ENCODE data around the gene CAPN1.
"Not testable (repeated sequence)": the region's sequence is repeated elsewhere in the genome, so short reads cannot be mapped to it uniquely, and the experiment has no call there.

The CAPN1 gene

DNA sequence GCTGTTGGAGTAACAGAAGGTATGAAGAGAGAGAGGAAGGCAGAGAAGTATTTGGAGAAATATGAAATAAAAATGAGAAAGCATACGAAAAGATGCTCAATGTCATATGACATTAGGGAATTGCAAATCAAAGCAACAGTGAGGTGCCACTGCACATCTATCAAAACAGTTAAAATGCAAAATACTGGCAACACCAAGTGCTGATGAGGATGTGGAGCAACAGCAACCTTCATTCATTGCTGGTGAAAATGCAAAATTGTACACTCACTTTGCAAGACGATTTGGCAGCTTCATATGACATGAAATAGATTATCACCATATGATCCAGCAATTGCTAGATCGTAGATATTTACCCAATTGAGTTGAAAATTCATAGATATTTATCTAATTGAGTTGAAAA lies 21.1 kb upstream of the CAPN1 start:
- DNase-seq = no peak

DNA sequence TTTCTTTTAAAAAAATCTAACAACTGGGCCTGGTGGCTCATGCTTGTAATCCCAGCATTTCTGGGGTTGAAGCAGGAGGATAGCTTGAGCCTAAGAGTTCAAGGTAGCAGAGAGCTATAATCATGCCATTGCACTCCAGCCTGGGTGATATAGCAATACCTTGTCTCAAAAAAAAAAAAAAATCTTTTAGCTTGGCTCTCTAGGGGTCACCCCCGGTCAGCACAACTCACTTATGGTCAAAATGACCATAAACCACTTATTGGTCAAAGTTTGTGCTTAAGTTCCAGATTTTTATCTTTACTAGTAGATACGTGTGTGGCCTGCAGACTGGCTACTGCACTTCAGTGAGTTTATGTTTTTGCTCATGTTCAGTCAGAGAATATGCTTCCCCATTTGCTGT lies 18.0 kb upstream of the CAPN1 start:
- no peak for DNase-seq

DNA sequence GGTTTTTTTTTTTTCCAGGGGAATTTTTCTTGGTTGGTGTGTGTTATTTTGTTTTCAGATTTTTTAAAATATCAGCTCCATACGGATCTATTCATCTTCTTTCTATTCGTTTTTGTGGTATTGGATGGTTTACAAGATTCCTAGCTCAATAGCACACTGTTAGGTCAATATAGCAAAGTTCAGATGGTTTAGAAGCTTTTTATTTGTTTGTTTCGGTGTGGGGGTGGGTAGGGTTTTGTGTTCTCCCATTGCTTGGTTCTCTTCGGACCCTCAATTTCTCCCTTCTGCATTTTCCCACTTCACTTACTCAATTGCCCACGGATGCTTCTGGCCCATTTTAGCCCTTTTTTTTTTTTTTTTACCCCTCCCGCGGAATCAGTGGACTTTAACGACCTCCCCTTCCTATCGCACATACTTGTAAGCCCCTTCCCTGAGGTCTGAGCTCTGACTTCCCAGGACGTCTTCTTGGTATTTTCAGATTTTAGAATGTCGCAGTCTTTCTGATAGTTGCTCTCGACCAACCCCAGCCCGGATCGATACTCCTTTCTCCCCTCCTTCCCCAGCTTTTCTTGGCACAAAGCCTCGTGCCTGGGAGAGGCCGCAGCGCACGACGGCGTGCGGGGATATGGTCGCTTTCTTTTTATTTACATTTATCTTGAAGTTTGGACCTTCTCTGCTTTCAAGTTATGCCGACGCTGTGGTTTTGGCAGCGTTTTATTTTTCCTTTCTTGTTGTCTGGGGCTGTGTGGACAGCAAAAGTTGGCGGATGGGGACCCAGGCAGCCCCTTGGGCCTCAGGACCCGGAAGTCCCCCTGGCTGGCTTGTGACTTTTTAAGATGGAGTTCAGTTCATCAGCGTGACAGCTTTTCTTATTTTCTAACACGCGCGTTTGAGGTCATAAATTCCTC lies 16.1 kb upstream of the CAPN1 start:
- no peak for DNase-seq

DNA sequence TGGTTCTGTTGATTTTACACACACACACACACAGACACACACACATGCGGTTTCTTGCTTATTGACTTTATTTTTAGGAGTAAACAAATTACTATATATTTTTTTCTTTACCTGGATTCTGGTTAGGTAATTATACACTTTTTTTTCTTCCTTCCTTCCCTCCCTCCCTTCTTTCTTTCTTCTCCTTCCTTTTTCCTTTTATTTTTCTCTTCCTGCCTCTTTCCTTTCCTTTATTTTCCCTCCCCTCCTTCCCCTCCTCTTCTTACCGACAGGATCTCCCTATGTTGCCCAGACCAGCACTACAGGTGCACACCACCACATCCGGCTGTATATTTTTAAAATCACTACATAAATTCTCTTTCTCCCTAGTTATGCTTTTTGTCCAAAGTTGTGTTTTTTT lies 14.8 kb upstream of the CAPN1 start:
- no peak for DNase-seq

DNA sequence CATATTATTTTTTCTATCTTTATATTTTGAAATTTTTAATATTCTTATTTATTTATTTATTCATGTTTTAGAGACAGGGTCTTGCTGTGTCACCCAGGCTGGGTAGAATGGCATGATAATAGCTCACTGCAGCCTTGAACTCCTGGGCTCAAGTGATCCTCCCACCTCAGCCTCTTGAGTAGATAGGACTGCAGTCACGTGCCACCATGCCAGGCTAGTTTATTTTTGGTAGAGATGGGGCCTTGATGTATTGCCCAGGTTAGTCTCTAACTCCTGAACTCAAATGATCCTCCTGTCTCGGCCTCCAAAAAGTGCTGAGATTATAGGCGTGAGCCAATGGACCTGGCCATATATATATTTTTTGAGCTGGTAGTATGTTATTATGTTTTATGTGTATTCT lies 14.1 kb upstream of the CAPN1 start:
- DNase-seq = no peak

DNA sequence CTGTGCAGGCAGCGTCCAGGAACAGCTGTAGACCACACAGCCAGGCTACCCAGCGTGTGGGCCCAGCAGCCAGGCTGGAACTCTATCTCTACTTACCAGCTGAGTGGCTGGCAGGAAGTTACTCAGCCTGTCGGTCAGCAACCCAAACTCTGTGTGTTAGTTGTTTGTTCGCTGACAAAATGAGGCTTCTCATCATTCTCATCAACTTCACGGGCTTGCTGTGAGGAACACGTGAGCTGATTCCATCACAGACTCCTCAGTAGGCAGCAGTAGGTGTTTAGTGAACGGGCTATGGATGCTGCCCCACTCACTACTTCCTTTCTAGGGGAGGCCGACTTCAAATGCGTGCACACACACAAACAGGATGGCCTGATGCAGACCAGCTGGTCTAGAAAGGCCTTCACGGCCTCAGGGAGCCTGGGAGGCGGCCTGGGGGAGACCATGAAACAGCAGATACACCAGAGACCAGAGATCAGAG lies 12.5 kb upstream of the CAPN1 start:
- no peak for DNase-seq

DNA sequence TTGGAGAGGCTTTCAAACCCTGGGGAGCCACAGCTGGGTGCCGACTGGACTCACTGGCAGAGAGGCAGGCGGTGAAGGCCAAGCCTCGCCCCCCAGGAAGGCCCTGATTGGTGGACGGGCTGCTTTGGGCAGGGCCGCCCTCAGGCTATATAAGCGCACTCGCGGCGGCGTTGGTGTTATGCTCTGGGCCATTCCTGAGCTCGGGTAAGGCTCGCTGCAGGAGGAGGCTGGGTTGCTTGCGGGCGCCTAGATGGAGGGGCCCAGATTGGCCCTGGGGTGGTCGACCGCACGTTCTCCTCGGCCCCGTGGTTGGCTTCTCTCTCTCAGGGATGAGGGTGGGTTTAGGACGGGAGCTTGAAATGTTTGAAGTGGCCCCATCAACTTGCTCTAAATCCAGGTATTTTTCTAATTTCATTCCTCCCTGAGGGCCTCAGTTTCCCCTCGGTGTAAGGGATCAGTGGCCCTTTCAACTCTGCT lies 11.6 kb upstream of the CAPN1 start, which contains the start of gene SPDYC:
TSS of gene SPDYC (plus strand) at position 176 of the 477 bp plus-strand sequence. CDS start 1,125 bp downstream, outside the sequence.
- no peak for DNase-seq

DNA sequence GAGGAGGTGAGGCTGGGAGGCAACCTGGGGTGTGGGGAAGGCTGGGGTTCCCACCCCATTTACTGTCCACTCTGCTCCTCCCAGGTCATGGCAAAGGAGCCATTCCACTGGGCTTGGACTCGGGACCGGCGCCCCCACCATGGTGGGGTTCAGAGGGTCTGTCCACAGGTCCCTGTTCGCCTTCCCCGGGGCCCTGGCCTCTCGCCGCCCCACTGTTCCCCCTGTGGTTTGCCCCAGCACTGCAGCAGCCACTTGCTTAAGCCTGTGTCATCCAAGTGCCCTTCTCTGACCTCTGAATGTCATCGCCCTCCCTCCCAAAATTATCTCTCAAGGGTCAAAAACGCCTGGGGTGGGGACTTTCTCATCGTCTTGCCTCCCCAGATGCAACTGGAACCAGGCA lies 9.1 kb upstream of the CAPN1 start:
- DNase-seq = no peak

DNA sequence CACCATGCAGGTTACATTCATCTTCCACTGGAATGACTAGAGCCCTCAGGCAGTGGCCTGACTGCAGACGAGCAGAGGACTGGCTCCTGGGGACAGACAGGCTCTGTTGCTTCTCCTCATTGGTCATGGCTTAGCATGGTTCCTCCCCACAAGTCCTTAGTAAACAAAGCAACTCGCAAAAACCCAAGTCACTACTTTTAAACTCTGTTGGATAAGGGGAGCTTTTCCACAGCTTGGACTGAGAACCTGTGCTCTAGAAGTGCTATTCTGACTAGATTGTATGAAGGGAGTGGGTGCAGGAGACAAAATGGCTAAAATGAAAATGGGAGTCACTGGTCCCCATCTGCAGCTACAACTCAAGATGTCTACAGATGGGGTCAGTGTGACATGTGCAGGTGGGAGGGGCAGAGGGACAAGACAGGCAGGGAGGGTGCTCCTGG lies 7.1 kb upstream of the CAPN1 start:
- DNase-seq = not testable (repeated sequence)

DNA sequence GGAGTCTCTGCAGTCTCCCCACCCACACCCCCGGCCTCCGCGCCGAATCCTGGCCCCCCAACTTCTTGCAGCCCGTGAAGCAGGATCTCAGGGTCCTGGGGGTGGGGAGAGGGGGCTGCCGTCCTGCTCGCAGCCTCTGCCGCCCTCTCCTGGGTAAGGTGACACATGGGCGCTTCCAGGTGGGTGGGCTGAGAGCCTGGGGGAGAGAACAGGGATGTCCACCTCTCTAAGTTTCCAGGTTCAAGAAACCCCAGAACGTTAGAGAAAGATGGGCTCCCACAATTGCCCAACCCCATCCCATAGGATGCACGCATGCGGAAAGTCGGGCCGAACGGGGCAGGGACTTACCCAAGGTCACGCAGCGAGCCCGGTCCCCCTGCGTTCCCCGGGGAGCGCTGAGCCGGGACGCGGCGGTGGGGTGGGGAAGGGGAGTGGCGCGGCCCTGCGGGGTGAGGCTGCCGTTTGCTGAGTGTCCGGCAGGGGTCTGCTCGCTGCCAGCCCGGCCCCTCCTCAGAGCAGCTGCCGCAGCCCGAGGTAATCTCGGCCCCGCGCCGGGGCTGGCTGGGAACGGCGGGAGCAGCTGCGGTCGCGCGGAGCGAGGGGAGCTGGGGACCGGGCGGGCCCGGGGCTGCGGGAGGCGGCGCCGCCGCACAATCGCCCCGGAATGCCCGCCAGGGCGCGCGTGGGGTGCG lies 705 bp upstream of the CAPN1 start:
- DNase-seq = no peak

DNA sequence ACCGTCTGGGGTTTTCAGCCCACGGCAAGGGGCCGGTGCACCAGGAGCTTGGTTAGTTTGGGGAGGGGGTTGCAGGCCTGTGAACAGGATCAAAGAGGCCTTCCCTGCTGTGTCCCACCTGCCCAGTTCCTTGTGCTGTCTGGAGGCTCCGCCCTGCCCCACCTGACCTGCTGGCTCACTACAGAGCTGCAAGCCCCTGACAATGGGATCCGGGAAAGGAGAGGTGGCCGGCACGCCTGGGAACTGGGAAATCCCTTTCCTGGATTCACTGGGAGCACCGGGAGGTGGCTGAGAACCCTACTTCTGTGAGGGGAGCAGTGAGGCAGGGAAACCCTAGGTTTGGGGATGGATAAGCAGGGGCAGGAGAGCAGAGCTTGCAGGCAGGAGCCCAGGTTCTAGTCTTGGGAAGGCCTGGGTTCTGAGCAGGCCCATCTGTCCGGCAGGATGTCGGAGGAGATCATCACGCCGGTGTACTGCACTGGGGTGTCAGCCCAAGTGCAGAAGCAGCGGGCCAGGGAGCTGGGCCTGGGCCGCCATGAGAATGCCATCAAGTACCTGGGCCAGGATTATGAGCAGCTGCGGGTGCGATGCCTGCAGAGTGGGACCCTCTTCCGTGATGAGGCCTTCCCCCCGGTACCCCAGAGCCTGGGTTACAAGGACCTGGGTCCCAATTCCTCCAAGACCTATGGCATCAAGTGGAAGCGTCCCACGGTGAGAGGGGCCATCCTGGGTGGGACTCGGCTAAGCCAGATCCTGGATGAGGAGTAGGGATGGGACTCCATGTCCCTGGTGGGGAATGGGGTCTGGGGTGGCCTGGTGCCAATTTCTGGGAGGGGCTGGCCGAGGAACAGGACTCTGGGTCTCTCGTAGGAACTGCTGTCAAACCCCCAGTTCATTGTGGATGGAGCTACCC lies 786 bp downstream of the CAPN1 start:
- DNase-seq = peak; percentile 55

DNA sequence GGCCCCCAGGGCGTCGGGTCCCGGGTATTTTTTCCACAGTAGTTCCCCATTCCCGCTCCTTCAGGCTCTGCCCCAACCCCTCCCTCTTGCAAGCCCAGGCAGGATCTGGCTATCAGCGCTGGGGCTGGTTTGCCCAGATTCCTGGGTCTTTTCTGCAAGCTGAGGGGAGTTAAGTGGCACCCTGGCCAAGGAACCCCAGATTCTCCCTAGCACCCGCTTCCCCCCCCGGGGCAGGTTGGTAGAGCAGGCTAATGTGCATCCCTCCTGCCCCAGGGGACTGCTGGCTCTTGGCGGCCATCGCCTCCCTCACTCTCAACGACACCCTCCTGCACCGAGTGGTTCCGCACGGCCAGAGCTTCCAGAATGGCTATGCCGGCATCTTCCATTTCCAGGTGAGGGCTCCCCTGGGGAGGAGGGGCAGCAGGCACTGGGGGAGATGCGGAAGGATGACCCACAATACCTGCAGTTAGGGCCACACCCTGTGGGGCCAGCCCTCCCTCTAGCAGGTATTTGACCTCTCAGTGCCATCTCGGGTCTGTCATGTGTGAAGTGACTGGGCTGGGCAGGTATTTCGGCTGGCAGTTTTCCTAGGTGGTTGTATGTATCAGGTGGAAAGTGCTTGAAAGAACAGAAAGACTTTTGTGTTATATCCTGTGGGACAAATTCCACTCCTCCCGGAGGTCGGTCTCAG lies 1.6 kb downstream of the CAPN1 start:
- DNase-seq = no peak

DNA sequence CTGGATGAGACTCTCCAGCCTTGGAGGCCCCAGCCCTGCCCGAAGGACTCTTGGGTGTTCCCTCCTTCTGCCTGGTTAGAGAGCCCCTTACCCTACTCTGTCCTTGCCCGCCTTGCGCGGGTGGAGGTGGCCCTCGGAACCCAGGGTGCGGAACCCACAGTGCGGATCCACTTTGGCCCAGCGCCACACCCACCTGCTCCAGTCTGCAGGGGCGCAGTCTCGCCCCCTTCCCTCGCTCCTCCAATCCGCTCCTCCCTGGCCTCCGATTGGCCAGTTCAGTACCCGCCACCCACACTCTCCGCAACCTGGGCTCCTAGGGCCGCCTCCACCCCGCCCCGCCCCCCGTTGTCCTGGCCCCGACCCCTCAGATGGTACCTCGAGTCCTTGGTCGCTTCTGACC lies 2.4 kb downstream of the CAPN1 start:
- DNase-seq = no peak

DNA sequence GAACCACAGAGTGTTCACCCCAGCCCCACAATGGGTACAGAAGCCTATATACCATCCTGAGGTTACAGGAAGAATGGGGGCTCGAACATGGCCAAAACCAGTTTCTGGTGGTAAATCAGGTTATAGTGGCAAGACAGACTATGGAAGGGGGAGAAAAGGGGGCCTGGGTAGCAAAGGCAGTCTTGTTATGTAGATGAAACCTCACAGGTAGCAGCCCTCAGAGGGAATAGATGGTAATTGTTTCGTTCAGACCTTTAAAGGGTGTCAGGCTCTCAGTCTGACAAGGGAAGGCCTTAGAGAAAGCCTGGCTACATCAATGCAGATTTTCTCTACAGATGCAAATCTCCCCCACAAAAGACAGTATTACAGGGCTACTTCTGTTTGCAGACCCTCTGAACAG lies 3.4 kb downstream of the CAPN1 start:
- no peak for DNase-seq

DNA sequence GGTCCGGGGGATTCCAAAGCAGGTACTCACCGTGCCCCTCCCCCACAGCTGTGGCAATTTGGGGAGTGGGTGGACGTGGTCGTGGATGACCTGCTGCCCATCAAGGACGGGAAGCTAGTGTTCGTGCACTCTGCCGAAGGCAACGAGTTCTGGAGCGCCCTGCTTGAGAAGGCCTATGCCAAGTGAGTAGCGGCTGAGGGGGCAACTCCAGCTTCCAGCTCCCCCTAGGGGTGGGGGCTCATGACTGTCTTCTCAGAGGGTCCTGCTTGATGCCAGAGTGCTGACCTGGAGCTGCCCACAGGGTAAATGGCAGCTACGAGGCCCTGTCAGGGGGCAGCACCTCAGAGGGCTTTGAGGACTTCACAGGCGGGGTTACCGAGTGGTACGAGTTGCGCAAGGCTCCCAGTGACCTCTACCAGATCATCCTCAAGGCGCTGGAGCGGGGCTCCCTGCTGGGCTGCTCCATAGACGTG lies 4.2 kb downstream of the CAPN1 start:
- DNase-seq = no peak

DNA sequence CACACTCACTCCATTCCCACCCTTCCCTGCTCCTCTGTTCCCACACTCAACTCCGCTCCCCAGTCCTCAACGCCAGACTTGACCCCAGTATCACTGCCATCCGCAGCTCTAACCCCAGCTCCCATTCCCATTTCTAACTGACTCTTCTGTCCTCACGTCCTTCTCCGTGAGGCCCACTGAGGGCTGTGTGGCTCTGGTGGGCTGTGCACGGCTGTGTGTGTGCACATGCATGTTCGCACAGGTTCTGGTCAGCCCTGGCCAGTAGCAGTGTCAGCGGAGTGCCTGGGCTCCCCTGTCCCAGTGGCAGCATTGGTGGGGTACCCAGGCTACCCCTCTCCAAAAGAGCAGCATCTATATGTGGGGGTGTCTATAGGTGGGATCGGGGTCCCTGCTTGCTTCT lies 5.0 kb downstream of the CAPN1 start:
- no peak for DNase-seq

DNA sequence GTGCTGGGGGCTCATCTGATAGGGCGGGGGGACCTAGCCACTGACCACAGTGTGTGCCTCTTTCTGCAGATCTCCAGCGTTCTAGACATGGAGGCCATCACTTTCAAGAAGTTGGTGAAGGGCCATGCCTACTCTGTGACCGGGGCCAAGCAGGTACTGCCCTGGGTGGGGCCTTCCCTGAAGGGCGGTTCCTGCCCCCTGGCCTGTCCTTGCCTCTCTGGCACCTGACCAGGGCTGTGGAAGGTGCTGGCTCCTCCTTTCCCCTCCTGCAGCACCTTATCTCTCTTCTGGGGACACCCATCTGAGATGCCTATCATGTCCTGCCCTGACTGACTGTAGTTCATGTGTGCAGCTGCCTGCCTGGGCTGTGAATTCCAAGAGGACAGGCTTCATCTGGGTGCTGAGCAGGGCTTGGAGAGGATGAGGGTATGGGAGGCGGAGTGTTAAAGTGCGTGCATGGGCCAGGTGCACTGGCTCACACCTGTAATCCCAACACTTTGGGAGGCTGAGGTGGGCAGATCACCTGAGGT lies 5.5 kb downstream of the CAPN1 start:
- DNase-seq = no peak

DNA sequence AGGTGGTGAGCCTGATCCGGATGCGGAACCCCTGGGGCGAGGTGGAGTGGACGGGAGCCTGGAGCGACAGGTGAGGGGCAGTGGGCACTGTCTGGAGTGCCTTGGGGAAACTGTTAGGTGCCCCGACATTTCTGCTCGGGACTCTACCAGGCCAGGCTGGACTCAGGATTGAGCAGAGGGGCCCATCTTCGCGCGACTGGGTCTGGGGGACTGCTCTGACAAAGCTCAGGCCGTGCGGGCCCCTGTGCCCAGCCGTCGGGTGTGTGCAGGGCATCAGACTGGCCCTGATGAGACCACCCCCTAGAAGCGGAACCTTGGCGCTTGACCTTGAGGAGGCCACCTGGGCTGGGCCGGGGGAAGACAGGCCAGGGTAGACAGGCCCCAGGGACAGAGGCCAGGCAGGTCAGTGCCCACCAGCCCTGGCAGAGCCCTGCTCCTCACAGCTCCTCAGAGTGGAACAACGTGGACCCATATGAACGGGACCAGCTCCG lies 6.3 kb downstream of the CAPN1 start:
- no peak for DNase-seq

DNA sequence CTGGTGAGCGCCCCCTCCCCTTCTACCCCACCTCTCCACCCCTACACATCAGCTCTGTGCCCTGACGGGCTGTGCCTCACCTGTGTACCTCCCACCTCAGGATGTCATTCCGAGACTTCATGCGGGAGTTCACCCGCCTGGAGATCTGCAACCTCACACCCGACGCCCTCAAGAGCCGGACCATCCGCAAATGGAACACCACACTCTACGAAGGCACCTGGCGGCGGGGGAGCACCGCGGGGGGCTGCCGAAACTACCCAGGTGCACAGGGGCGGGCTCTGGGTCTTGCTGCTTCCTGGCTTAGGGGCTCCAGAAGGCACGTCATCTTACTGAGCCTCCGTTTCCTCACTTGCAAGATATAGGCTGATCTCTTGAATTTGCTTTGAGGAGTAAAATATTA lies 6.8 kb downstream of the CAPN1 start:
- DNase-seq = no peak

DNA sequence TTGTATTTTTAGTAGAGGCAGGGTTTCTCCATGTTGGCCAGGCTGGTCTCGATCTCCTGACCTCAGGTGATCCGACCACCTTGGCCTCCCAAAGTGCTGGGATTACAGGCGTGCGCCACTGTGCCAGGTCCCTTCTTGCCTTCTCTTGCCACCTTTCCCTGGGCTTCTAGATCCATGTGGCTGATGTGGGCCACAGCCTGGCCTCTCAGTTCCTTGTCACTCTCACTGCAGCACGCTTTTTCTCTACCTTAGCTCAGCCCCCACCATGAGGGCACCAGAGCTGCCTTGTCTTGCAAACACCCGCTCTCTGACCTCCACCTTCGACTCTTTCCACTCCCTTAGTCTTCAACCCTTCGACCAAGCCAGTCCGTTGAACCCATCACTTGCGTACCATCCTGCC lies 7.5 kb downstream of the CAPN1 start:
- DNase-seq = no peak

DNA sequence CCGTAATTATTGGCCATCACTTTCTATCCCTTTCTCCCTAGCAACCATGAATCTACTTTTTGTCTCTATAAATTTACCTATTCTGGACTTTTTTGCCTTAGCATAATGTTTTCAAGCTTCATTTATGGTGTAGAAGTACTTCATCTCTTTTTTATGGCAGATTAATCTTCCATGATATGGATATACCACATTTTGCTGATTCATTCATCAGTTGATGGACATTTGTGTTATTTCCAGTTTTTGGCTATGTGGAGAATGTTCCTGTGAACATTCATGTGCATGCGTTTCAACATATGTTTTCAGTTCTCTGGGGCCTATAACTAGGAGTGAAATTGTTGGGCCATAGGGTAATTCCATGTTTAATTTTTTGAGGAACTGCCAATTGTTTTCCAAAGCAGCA lies 12.8 kb downstream of the CAPN1 start:
- no peak for DNase-seq

DNA sequence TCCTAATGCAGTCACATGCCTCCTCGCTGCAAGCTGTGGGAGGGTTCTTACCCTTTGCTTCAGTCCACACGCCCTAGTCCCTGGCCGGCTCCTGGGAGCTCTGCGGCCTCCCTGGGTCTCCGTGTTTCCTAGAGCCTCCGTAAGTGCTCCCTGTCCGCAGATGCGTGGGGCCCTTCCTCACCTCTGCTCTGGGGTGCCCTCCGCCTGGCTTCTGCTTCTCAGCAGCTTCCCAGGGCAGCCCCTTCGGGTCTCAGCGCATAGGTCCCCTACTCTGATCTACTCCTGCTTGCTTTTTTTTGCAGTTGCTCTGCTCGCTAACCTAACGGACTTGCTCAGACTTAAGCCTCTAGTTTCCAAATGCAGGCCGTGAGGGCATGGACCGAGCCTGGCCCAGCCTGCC lies 22.4 kb downstream of the CAPN1 start:
- DNase-seq = no peak
